Stimulated activated naive CD8-positive, alpha-beta T cell treated with anti-CD3 and anti-CD28 coated beads, Interleukin-15, amount 100 ng/mL, for 72 hours (primary cell): ENCODE data around the gene PCNT.
"Not testable (repeated sequence)": the region's sequence is repeated elsewhere in the genome, so short reads cannot be mapped to it uniquely, and the experiment has no call there.

ENCODE experiments used
- ATAC-seq: fragments of 150-1000 bp; cut with Tn5 transposase; 2 replicates; pipeline ENCODE4 v1.10.0; 2021; ENCODE audit warnings: mild to moderate bottlenecking, moderate library complexity
- DNase-seq, 2 donors: peaks; one replicate each; pipeline ENCODE4 v3.0.0; 2021 to 2022
- H3K27ac Mint-ChIP-seq, 2 donors: one replicate each; pipeline ENCODE4 v1.8.0; 2022; ENCODE audit warnings: mild to moderate bottlenecking in 2 of 2, mixed read lengths in 2 of 2, moderate library complexity in 2 of 2
- H3K27me3 Mint-ChIP-seq: one replicate; pipeline ENCODE4 v1.8.0; 2022; ENCODE audit warnings: mixed read lengths
- H3K4me1 Mint-ChIP-seq: one replicate; pipeline ENCODE4 v1.8.0; 2022; ENCODE audit warnings: mild to moderate bottlenecking, mixed read lengths
- H3K4me3 Mint-ChIP-seq, 2 donors: one replicate each; pipeline ENCODE4 v1.8.0; 2022; ENCODE audit warnings: mild to moderate bottlenecking in 2 of 2, mixed read lengths in 2 of 2, moderate library complexity in 1 of 2
- H3K9me3 Mint-ChIP-seq, 2 donors: one replicate each; pipeline ENCODE4 v1.8.0; 2022; ENCODE audit warnings: mixed read lengths in 2 of 2

The PCNT gene

DNA sequence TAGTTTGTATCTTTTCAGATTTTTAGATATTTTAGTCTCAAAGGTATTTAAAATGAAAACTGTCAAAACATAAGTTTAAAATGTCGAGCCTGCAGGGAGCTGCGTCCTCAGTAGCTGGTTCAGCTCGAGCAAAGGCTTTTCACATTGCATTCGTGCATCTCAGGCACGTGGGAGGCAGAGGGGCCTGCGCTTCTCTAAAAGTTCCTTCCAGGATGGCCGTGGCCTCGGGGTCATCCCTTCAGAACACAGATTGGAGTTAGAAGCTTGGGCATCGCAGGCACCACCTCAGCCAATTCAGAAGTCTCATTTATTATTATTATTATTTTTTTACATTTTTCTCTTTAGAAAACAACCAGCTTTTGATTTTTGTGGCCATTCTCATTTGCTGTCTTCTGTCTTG lies 67.8 kb downstream of the PCNT start:
- H3K4me3 Mint-ChIP-seq: no peak overlapping the region
- ATAC-seq (no peak), DNase-seq (no peak)
- no peaks in the 10 kb centered on the region for H3K27me3 Mint-ChIP-seq
- no peaks in the 10 kb centered on the region for H3K9me3 Mint-ChIP-seq
- H3K27ac Mint-ChIP-seq: no peak overlapping the region
- H3K4me1 Mint-ChIP-seq: peaks cover 4% of the 10 kb centered on the region

- no peaks in the 10 kb centered on the region for H3K4me1 Mint-ChIP-seq
- DNase-seq (no peak), ATAC-seq (no peak)
- H3K9me3 Mint-ChIP-seq: no peaks in the 10 kb centered on the region
- no peak overlapping the region for H3K27ac Mint-ChIP-seq
- H3K4me3 Mint-ChIP-seq: no peak overlapping the region
- no peaks in the 10 kb centered on the region for H3K27me3 Mint-ChIP-seq
Measured at GRCh38 chr21:46392921-46393320, 69.0 kb downstream of the PCNT start.

- no peaks in the 10 kb centered on the region for H3K9me3 Mint-ChIP-seq
- ATAC-seq (no peak), DNase-seq (no peak)
- H3K4me3 Mint-ChIP-seq: no peak overlapping the region
- H3K27me3 Mint-ChIP-seq: no peaks in the 10 kb centered on the region
- no peaks in the 10 kb centered on the region for H3K4me1 Mint-ChIP-seq
- H3K27ac Mint-ChIP-seq: peak overlapping the region; percentile 13 to 49
Measured at GRCh38 chr21:46393451-46393940, 69.5 kb downstream of the PCNT start.

GRCh38 chr21:46393941-46394594 lies 70.1 kb downstream of the PCNT start:
- no peak for DNase-seq
- no peak overlapping the region for H3K4me3 Mint-ChIP-seq
- H3K27ac Mint-ChIP-seq: peak overlapping the region; percentile 13 to 49
- H3K9me3 Mint-ChIP-seq: no peaks in the 10 kb centered on the region
- H3K4me1 Mint-ChIP-seq: no peaks in the 10 kb centered on the region
- no peak for ATAC-seq
- no peaks in the 10 kb centered on the region for H3K27me3 Mint-ChIP-seq

GRCh38 chr21:46394595-46395104 lies 70.7 kb downstream of the PCNT start:
- H3K27ac Mint-ChIP-seq: no peak overlapping the region
- H3K27me3 Mint-ChIP-seq: no peaks in the 10 kb centered on the region
- H3K9me3 Mint-ChIP-seq: no peaks in the 10 kb centered on the region
- no peak overlapping the region for H3K4me3 Mint-ChIP-seq
- H3K4me1 Mint-ChIP-seq: no peaks in the 10 kb centered on the region
- ATAC-seq: no peak
- DNase-seq: no peak

DNA sequence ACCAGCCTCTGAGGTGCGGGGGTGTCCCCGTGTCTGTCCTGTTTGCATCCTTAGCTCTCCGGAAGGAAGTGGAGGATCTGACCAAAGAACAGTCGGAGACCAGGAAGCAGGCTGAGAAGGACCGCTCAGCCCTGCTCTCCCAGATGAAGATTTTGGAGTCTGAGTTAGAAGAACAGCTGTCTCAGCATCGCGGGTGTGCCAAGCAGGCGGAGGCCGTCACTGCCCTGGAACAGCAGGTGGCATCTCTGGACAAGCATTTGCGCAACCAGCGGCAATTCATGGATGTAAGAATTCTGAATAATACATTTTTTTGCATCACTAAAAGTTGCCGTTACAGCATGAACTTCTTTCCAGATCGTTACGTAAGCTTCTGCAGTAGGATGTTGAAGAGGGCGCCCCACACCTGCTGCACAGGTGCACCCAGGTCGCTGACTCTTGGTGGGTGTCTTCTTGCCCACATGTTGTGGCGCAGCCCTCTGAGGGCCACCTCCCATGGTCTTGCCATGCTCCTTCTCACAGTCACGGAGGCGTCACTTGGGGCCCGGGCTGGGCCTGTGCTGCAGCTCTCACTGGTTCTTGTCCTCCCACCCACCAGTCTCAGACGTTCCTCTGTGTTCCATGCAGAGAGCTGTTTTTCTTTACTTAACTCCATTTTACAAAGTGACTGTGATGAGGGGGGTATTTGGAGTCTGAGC lies 73.4 kb downstream of the PCNT start:
- Mint-ChIP-seq H3K9me3 (no peaks in the 10 kb centered on the region), H3K27me3 (no peaks in the 10 kb centered on the region), H3K27ac (no peak overlapping the region)

GRCh38 chr21:46397993-46398392 lies 74.0 kb downstream of the PCNT start:
- H3K4me3 Mint-ChIP-seq: no peak overlapping the region
- no peaks in the 10 kb centered on the region for H3K27me3 Mint-ChIP-seq
- no peak for DNase-seq
- no peak for ATAC-seq
- peak overlapping the region in 1 of 2 donors; percentile 34 for H3K27ac Mint-ChIP-seq
- no peaks in the 10 kb centered on the region for H3K4me1 Mint-ChIP-seq
- no peaks in the 10 kb centered on the region for H3K9me3 Mint-ChIP-seq

More for the DNA sequence above, 73.4 kb downstream of the PCNT start:
- DNase-seq (no peak), ATAC-seq (no peak)
- Mint-ChIP-seq H3K4me3 (no peak overlapping the region), H3K4me1 (no peaks in the 10 kb centered on the region)

DNA sequence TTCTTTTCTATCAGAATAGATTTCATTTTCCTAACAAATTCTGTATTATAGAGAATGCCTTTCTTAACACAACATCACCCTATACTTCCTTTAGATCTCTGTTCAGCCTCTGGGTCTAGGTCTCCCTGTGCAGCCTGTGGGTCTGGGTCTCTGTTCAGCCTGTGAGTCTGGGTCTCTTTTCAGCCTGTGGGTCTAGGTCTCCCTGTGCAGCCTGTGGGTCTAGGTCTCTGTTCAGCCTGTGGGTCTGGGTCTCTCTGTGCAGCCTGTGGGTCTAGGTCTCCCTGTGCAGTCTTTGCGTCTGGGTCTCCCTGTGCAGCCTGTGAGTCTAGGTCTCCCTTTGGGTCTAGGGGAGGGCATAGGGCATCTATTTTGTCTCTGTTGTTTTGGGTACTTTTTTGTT lies 75.2 kb downstream of the PCNT start:
- no peaks in the 10 kb centered on the region for H3K27me3 Mint-ChIP-seq
- H3K9me3 Mint-ChIP-seq: no peaks in the 10 kb centered on the region
- ATAC-seq (no peak), DNase-seq (no peak)
- H3K4me3 Mint-ChIP-seq: no peak overlapping the region
- H3K4me1 Mint-ChIP-seq: no peaks in the 10 kb centered on the region
- H3K27ac Mint-ChIP-seq: peak overlapping the region in 1 of 2 donors; percentile 90

DNA sequence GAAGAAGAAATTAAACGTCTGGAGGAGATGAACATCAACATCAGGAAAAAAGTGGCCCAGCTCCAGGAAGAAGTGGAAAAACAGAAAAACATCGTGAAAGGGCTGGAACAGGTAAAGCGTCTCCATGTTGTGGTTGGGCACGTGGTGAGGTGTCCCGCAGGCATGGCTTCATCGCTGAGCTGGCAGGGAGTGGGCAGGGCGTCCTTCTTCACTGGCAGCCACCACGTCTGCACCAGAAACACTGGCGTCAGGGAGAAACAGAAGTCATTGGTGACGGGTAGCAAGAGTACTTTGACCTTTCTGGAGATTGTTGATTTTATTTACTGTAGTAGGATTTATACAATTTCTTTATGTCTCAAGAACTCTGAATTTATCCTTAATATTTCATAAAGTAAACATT lies 75.7 kb downstream of the PCNT start:
- H3K4me1 Mint-ChIP-seq: no peaks in the 10 kb centered on the region
- DNase-seq (no peak), ATAC-seq (no peak)
- H3K4me3 Mint-ChIP-seq: no peak overlapping the region
- H3K9me3 Mint-ChIP-seq: no peaks in the 10 kb centered on the region
- H3K27ac Mint-ChIP-seq: no peak overlapping the region
- H3K27me3 Mint-ChIP-seq: no peaks in the 10 kb centered on the region

GRCh38 chr21:46401186-46401910 lies 77.4 kb downstream of the PCNT start:
- ATAC-seq: no peak
- Mint-ChIP-seq H3K9me3 (no peaks in the 10 kb centered on the region), H3K27me3 (no peaks in the 10 kb centered on the region), H3K4me3 (no peak overlapping the region), H3K4me1 (no peaks in the 10 kb centered on the region), H3K27ac (peak overlapping the region in 1 of 2 donors; percentile 12)
- DNase-seq: no peak

DNA sequence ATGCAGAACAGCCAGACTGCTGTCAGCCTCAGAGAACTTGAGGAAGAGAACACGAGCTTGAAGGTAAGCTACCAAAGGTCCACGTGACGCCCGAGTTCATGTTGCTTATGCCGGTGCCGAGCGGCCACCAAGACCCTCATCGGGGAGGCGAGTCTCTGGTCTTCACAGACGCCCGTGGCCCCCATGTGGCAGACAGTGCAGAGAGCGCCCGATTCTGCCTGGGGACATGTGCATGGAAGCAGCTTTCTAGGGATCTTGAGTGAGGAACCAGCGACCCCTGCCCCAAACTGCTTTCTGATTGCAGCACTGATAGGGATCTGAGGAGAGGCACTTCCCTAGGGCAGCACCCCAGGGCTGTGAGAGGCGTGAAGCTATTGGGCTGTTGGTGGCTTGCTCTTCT lies 78.5 kb downstream of the PCNT start:
- H3K9me3 Mint-ChIP-seq: no peaks in the 10 kb centered on the region

GRCh38 chr21:46403234-46403811 lies 79.4 kb downstream of the PCNT start:
- H3K27ac Mint-ChIP-seq, H3K4me3 Mint-ChIP-seq, H3K27me3 Mint-ChIP-seq, DNase-seq, H3K9me3 Mint-ChIP-seq, ATAC-seq, H3K4me1 Mint-ChIP-seq: not testable (repeated sequence)

More for the DNA sequence above, 78.5 kb downstream of the PCNT start:
- Mint-ChIP-seq H3K27ac (peak overlapping the region in 1 of 2 donors; percentile 60), H3K27me3 (no peaks in the 10 kb centered on the region), H3K4me3 (no peak overlapping the region), H3K4me1 (no peaks in the 10 kb centered on the region)
- DNase-seq (no peak), ATAC-seq (no peak)

DNA sequence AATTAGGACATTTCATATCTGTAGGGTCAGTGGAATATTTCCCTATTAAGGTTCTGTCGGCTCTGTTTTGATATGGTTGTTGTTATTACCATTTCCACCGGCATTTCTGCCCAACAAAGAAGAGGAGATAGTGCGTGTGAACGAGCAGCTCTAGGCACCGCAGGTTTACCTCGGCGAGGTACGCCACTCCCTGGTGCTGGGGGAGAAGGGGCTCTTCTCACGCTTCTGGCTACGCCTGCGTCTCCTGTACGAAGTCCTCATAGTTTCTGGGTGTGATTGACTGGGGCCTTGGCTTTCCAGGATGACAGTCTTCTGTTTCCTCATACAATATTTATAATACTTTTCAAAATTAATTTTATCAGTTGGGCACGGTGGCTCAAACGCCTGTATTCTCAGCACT lies 80.3 kb downstream of the PCNT start:
- DNase-seq: no peak
- H3K27me3 Mint-ChIP-seq: no peaks in the 10 kb centered on the region
- no peaks in the 10 kb centered on the region for H3K9me3 Mint-ChIP-seq
- H3K4me3 Mint-ChIP-seq: no peak overlapping the region
- ATAC-seq: no peak
- H3K27ac Mint-ChIP-seq: no peak overlapping the region
- no peaks in the 10 kb centered on the region for H3K4me1 Mint-ChIP-seq

- DNase-seq (no peak), ATAC-seq (no peak)
- H3K27ac Mint-ChIP-seq: no peak overlapping the region
- no peak overlapping the region for H3K4me3 Mint-ChIP-seq
- H3K4me1 Mint-ChIP-seq: no peaks in the 10 kb centered on the region
- no peaks in the 10 kb centered on the region for H3K27me3 Mint-ChIP-seq
- H3K9me3 Mint-ChIP-seq: no peaks in the 10 kb centered on the region
Measured at GRCh38 chr21:46406001-46406400, 82.0 kb downstream of the PCNT start.

- no peak overlapping the region for H3K4me3 Mint-ChIP-seq
- no peak for ATAC-seq
- no peaks in the 10 kb centered on the region for H3K27me3 Mint-ChIP-seq
Measured at GRCh38 chr21:46409641-46410406, 85.9 kb downstream of the PCNT start.

More at GRCh38 chr21:46409641-46410406, 85.9 kb downstream of the PCNT start:
- H3K9me3 Mint-ChIP-seq: no peaks in the 10 kb centered on the region
- no peaks in the 10 kb centered on the region for H3K4me1 Mint-ChIP-seq
- H3K27ac Mint-ChIP-seq: peak overlapping the region in 1 of 2 donors; percentile 42
- no peak for DNase-seq
